ENCODE data around the gene HAGH.
"Not testable (repeated sequence)": the region's sequence is repeated elsewhere in the genome, so short reads cannot be mapped to it uniquely, and the experiment has no call there.

HAGH gene

DNA sequence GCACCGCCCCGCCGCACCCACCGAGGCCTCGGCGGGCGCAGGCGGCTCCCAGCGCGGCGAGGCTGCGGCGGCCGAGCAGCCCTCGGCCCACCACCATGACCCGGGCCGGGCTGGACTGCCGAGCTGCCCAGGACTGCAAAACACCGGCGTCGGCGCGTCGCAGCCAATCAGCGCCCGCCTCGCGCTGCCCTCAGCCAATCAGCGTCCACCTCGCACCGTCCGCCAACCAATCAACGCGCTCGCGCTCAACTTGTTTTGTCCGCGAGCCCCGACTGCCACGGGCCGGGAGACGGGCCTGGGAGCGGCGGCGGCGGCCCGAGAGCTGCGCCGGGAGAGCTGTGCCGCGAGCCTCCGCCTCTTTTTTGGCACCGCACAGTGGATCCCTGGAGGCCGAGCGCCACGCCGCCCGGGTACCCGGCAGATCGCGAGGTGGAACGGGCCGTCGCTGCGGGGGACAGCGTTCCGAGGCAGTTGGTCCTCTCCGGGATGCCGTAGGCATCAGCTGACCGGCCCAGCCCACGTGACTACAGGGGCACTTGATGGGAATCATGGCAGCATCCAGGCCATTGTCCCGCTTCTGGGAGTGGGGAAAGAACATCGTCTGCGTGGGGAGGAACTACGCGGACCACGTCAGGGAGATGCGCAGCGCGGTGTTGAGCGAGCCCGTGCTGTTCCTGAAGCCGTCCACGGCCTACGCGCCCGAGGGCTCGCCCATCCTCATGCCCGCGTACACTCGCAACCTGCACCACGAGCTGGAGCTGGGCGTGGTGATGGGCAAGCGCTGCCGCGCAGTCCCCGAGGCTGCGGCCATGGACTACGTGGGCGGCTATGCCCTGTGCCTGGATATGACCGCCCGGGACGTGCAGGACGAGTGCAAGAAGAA is at the start of gene HAGH, which contains the start of gene FAHD1:
TSS of gene HAGH (minus strand) at position 135 of the 883 bp plus-strand sequence. CDS start at position 97, 38 bp downstream.
TSS of gene FAHD1 (plus strand) at position 516 of the 883 bp plus-strand sequence. CDS start at position 549, 33 bp downstream.
- peak; percentile 78 to 79 for DNase-seq (ENCODE audit: low read depth in 2 of 2)

DNA sequence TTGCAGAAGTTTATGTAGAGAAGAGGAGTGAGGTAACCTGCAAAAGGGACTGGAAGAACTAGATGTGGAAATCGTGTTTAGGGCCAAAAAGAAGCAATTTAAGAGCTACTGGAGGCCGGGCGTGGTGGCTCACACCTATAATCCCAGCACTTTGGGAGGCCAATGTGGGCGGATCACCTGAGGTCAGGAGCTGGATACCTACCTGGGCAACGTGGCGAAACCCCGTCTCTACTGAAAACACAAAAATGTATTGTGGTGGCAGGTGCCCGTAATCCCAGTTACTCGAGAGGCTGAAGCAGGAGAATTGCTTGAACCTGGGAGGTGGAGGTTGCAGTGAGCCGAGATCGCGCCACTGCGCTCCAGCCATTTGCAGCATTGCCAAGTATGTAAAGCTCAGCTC is 49.4 kb upstream of the HAGH start:
- DNase-seq (ENCODE audit: low read depth in 2 of 2) = not testable (repeated sequence)

DNA sequence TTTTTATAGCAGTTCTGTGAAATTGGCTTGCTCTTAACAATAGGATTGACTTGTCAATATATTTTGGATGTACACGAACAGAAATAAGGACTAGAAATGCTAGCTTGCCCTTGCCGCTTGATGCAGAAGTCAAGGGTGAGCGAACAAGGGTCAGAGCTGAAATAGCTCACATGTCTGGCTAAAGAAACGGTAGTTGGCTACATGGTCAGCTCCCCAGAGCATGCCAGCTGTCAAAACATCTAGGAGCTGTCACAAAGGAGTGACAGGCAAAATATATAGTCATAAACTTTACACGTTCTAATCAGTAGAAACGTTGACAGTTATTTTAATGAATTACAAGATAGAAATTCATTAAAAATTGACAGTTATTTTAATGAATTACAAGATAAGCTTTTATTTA is 48.2 kb upstream of the HAGH start:
- no peak for DNase-seq (ENCODE audit: low read depth in 2 of 2)

DNA sequence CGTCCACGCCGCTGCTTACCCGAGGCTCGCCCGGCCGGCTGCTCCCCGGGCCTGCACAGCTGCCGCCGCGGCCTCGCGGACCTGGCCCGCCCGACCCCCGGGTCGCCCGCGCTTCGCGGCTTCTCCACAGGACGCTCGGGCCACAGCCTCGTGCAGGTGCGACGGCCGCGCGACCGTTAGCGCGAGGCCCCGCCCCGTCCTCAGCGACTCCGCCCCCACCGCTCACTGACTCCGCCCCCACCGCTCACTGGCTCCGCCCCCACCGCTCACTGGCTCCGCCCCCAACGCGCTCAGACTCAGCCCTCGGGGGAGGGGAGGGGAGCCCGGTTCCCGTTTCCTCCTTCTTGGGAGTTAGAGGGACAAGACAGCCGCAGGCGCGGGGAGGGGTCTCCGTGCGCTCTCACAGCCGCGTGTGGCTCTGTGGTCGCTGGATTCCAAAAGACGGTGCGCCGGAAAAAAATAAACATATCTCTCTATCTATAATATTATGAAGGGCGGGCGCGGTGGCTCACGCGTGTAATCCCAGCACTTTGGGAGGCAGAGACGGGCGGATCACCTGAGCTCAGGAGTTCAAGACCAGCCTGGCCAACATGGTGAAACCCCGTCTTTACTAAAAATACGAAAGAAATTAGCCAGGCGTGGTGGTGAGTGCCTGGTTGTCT is 45.5 kb upstream of the HAGH start, which contains the start of gene MEIOB:
TSS of gene MEIOB (minus strand) at position 191 of the 662 bp plus-strand sequence. CDS start 3,989 bp downstream, outside the sequence.
- DNase-seq (ENCODE audit: low read depth in 2 of 2) = no peak

DNA sequence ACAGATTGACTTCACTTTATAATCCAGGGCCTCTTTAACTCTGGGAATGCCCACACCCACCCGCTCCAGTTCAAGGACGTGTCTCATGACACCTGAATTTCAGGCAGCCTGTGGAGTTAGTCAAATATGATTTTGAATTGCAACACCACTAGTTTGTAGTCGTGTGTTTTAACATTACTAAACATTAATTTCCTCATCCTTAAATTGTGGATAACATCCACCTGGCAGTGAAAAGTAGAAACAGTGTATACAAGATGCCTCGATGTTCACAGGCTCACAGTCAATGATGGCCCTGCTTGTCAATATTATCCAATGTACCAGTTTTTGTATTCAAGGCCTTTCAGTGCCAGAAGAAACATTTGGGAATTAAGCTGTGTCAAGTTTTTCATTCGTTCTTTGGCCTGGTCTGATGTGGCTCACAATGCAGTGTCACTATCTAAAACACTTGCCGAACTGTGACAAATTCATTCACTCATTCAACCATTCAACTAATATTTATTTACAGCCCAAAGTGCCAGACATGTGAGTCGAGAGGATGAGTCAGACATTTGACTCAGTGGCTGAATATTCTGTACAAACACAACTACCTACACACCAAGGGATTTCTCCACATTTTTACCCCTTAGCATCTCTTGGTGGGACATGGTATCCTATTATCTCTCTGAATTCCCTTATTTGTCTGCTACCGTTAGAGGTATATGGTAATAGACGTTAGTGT is 43.9 kb upstream of the HAGH start:
- no peak for DNase-seq (ENCODE audit: low read depth in 2 of 2)

DNA sequence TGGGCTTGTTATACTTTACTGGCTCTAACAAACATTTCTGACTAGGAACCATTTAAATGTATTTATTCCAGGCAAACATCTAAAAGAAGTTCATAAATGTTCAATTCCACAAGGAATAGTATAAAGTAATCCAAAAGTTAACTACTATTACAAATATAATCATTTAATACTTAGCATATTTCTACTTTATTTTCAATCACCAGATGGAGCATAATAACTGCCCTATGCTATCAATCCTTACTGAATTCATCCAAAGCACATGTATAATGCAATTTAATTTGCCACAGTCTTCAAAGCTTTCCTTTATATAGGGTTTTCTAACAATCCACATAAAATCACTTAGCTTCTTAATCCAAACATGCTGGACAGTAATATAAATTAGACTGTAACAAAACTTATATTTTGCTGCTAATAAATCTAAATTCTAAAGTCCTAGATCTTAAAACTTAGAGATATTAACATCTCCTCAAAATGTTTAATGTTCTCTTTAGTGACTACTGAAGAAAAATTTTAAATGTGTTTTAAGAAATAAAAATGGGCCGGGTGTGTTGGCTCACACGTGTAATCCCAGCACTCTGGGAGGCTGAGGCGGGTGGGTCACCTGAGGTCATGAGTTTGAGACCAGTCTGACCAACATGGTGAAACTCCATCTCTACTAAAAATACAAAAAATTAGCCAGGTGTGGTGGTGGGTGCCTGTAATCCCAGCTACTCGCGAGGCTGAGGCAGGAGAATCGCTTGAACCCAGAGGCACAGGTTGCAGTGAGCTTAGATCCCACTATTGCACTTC is 39.5 kb upstream of the HAGH start:
- DNase-seq (ENCODE audit: low read depth in 2 of 2) = no peak

DNA sequence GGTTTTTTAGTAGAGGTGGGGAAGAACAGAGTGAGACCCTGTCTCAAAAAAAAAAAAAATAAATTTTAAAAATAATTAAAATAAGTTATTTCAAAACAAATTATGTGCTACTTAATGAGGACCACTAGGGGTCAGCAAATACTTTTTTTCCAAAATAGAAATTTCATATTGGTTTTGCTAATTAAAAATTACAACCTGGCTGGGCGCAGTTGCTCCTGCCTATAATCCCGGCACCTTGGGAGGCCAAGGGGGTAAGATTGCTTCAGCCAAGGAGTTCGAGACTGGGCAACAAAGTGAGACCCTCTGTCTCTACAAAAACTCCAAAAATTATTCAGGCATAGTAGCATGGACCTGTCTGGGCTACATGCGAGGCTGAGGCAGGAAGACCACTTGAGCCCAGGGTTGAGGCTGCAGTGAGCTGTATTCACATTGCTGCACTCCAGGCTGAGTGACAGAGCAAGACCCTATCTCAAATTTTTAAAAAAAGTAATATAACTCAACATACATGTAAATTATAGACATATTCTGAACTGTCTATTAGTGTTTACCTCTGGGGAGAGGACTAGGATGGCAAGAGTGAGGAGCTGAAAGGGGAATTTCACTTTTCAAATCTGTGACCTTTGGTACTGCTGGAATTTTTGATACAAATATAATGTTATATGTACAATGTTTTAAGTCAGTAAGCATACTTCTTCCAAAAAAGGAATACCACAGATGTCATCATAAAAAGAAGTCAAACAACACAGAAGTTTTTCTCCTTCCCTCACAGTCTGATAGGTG is 37.2 kb upstream of the HAGH start:
- DNase-seq (ENCODE audit: low read depth in 2 of 2) = no peak

DNA sequence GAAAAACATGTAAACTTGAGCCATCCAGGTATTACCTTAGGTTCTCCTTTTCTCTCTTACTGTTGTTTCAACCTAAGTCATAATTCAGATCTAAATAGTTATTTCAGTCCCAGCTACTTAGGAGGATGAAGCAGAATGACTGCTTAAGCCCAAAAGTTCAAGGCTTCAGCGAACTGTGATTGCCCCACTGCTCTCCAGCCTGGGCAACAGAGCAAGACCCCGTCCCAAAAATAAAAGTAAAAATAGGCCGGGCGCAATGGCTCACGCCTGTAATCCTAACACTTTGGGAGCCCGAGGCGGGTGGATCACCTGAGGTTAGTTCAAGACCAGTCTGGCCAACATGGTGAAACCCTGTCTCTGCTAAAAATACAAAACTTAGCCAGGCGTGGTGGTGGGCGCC is 35.8 kb upstream of the HAGH start:
- DNase-seq (ENCODE audit: low read depth in 2 of 2) = no peak

DNA sequence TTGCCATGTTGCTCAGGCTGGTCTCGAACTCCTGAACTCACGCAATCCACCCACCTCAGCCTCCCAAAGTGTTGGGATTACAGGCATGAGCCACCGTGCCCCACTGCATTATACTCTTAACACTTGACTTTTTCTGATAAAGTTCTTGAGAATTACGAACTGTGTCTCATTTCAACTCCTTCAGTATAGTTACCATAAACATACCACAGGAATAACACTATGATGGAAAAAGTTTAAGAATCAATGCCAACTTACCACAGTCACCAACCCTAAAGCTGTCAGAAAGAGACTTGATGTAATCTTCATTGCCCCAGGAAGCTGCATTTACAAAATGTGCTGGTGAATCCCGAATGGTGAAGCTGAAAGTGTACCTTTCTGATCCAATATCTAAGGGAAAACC is 35.1 kb upstream of the HAGH start:
- DNase-seq (ENCODE audit: low read depth in 2 of 2) = no peak

DNA sequence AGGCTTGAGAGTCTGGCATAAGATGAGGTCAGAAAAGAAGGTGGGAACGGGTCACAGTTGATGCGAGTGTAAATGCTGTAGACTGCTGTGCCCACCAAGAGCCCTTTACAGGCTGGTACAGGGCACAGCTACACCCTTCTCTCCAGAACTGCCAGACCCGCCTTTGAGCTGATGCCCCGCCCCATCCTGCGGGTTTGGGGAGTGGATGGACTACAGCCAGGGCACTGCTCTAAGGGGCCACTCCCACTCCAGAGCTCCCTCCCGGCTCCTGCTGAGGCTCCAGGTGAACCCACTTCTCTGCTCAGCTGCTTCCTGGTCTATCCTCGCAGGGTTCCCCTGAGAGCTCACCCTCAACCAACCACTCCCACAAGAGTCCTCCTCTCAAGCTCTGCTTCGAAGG is 33.0 kb upstream of the HAGH start:
- DNase-seq (ENCODE audit: low read depth in 2 of 2) = no peak

DNA sequence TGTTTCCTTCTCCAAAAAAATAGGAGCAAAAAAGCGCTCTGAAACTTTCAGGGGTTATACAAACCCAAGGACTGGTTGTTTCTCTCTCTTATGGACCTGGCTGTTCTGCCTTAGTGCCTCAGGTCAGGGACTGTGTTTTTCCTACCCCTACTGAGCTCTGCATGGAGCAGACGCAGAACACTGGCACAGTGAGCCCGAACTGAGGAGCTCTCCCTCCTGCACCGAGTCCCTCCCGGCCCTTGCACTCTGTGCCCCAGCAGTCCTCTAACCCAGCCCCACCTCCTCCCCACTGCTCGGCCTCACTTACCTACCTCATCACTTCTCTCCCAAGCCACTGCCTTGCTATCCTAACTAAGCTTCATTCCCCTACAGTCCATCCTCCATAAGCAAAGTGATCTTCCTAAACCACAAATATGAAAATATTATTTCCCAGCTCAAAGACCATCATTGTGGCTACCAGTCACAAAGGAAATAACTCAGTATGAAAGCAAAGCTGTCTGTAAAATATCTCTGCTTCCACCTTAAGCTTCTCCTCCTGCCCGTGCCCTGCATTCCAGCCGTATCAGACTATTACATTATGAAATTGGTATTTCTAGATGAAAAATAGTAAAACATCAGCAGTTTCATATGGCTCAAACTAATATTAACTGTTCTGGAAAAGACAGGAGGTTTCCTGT is 31.7 kb upstream of the HAGH start:
- DNase-seq (ENCODE audit: low read depth in 2 of 2) = no peak

DNA sequence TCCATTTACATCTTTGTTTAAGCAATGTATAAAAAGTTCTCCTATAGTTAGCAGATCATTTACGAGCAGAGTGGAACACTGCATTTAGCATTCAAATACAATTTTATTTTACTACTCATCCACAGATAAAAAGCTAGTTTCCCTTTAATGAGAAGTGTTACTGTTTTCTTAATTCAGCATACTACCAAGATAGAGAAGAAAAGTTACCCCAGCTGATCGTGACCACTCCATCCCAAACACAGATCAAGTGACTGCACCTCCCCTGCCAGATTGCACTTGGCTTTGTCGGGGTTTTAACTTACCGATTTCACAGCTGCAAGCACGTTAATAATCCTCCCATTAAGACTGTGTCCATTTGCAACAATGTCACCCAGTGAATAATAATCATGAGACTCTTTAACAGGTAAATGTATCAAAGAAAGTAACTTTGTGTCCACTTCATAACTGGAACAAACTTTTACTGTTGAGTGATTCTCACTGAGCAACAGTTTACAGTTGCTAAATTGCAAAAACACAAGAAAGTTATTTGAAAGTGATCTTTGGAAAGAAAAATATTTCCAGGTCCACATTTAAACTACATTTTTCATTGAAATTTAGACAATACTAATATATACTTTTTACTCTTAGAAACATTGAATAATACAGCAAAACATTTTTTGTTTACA is 30.9 kb upstream of the HAGH start:
- no peak for DNase-seq (ENCODE audit: low read depth in 2 of 2)

DNA sequence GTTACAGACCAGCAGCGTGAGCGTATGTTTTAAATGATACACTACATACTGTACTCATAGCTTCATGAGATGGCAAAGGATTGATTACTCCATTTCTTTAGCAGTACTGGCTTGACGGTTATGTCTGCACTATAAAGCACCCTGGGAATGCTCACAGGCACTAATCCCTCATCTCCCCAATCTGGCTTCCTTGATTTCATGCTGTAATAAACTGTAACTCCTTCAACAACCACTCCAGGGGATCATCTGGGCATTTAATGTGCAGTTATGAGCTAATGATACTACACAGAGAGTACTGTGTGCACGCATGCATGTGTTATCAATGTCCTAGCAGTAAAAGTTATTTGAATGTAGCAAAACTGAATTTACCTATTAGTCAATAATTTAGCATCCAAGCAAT is 25.2 kb upstream of the HAGH start:
- no peak for DNase-seq (ENCODE audit: low read depth in 2 of 2)

DNA sequence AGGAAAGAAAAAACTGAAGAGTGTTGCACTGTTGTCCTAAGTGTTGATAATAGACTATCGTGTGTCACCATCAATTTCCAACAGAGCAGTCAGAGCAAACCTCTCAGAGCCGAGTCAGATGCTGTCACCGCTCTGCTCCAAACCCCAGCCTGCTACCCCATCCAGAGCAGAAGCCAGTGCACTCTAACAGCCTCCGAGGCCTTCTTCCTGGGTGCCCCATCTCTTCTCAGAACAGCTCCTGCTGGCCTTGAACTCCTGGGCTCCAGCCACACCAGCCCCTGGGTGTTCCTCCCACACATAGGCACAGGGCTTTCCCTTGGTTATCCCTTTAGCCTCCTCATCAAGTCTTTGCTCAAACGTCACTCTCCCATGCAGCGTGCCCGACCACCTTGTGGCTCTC is 24.4 kb upstream of the HAGH start:
- DNase-seq (ENCODE audit: low read depth in 2 of 2) = no peak

DNA sequence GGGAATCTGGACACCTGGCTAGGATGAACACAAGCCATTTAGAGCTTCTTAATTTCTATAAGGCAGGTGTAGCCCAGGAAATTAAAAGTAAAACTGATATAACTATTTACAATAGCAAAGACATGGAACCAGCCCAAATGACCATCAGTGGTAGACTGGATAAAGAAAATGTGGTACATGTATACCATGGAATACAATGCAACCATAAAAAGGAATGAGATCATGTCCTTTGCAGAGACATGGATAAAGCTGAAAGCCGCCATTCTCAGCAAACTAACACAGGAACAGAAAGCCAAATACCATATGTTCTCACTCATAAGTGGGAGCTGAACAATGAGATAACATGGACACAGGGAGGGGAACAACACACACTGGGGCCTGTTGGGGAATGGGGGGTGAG is 19.8 kb upstream of the HAGH start:
- DNase-seq (ENCODE audit: low read depth in 2 of 2) = no peak

DNA sequence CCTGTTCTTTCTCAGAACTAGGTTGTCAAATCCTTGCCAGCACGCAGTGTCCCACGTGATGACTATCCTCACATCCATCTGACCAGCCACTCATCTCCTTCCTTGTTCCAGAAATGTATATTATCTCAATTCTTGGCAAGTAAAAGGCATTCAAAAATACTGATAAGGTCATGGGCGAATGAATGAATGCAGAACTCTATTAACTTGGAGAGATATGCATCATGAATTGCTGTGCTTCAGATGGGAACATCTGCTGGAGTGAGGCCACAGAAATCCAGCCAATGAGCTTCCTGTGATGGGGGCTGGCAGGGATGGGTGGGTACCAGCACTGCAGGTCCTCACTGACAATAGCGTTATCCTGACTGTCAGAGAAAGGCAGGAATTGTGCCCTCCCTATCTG is 19.4 kb upstream of the HAGH start:
- no peak for DNase-seq (ENCODE audit: low read depth in 2 of 2)

DNA sequence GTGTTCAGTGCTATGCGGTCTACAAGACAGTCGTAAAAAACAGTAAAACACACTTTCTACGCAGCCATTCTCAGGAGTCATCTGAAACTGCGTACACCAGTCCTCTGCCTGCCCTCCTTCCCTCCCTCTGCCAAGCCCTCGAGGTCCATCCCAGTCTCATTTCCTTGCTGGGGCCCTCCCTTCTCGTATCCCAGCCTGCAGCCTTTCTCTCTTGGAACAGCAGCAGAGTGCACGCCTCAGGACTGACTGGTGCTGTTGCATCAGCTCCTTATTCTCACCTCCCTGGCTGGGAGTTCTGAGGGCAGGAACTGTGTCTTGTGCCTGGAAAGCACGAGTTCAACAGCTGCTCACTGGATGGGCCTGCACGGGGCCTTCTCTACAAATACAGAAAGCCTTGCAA is 12.9 kb upstream of the HAGH start:
- DNase-seq (ENCODE audit: low read depth in 2 of 2) = peak; percentile 59 to 60

DNA sequence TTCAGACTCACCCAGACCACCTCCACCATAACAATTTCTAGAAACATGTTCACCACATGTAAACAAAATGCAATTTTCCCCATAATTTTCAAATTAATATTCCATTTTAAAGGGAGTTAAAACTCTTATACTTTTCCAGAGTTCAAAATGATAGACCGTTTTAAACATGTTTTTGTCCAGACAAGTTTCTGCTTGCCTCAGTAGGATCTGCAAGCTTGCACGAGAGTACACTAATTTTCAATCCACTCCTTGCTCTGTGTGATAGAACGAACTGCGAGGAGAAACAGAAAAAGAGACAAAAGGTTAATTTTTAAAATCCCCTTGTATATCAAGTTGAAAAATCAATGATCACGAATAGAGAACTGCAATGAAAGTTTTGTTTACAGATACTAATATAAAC is 7.5 kb upstream of the HAGH start:
- no peak for DNase-seq (ENCODE audit: low read depth in 2 of 2)

DNA sequence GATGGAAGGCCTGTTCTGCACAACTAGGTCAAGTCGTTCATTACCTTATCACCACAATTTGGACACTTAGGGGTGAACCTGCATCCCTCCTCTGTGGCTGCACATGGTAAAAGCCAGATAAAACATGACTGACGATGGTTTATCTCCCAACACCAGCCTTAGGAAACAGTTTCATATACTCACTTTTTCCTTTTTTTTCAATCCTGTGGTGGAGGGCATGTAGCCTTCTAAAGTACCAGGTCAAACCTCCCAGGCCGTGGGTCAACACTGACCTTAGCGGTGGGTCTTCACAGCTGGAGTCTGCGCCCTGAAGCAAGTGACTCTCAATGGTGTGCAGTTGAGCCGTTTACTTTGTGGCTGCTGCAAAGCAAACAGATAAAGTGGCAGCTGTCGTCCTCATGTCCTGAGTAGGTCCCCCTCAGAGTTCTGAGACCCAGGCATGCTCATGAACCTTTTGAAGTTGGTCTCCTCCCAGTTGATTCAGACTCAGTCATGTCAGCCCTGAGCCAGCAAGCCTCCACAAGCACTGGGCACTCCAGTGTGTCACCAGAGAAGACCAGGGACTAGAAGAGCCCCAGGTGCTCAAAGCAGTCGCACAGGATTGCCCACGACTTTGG is 6.3 kb upstream of the HAGH start:
- DNase-seq (ENCODE audit: low read depth in 2 of 2) = no peak

Data from fibroblast of skin of left biceps (primary cell).